ENCODE measurements around the gene TRAP1.
"Not testable (repeated sequence)": the region's sequence is repeated elsewhere in the genome, so short reads cannot be mapped to it uniquely, and the experiment has no call there.

TRAP1 gene

GRCh38 chr16:3673676-3674377 lies 43.5 kb downstream of the TRAP1 start:
- no peak for DNase-seq (ENCODE audit: low read depth in 3 of 3)

GRCh38 chr16:3673201-3673600 lies 44.1 kb downstream of the TRAP1 start:
- DNase-seq (ENCODE audit: low read depth in 3 of 3), result no peak

- no peak for DNase-seq (ENCODE audit: low read depth in 3 of 3)
Measured at GRCh38 chr16:3672571-3673041, 44.7 kb downstream of the TRAP1 start.

GRCh38 chr16:3671424-3671823 lies 45.9 kb downstream of the TRAP1 start:
- no peak for DNase-seq (ENCODE audit: low read depth in 3 of 3)

- no peak for DNase-seq (ENCODE audit: low read depth in 3 of 3)
Measured at GRCh38 chr16:3670711-3671110, 46.6 kb downstream of the TRAP1 start.

- DNase-seq (ENCODE audit: low read depth in 3 of 3), result no peak
Measured at GRCh38 chr16:3669082-3669481, 48.2 kb downstream of the TRAP1 start.

- no peak for DNase-seq (ENCODE audit: low read depth in 3 of 3)
Measured at GRCh38 chr16:3668626-3669025, 48.7 kb downstream of the TRAP1 start.

GRCh38 chr16:3665508-3665907 lies 51.8 kb downstream of the TRAP1 start:
- DNase-seq (ENCODE audit: low read depth in 3 of 3), result no peak

- no peak for DNase-seq (ENCODE audit: low read depth in 3 of 3)
Measured at GRCh38 chr16:3664187-3664896, 53.0 kb downstream of the TRAP1 start.

GRCh38 chr16:3662601-3663000 lies 54.7 kb downstream of the TRAP1 start:
- DNase-seq (ENCODE audit: low read depth in 3 of 3), result no peak

- no peak for DNase-seq (ENCODE audit: low read depth in 3 of 3)
Measured at GRCh38 chr16:3661922-3662321, 55.4 kb downstream of the TRAP1 start.

- no peak for DNase-seq (ENCODE audit: low read depth in 3 of 3)
Measured at GRCh38 chr16:3661311-3661710, 56.0 kb downstream of the TRAP1 start.

GRCh38 chr16:3659251-3659650 lies 58.1 kb downstream of the TRAP1 start:
- no peak for DNase-seq (ENCODE audit: low read depth in 3 of 3)

GRCh38 chr16:3656491-3657468 lies 60.5 kb downstream of the TRAP1 start:
- DNase-seq (ENCODE audit: low read depth in 3 of 3), result peak in 1 of 3 donors; percentile 49

- DNase-seq (ENCODE audit: low read depth in 3 of 3), result not testable (repeated sequence)
Measured at GRCh38 chr16:3656160-3656490, 61.2 kb downstream of the TRAP1 start.

- no peak for DNase-seq (ENCODE audit: low read depth in 3 of 3)
Measured at GRCh38 chr16:3655396-3656159, 61.7 kb downstream of the TRAP1 start.

GRCh38 chr16:3655030-3655395 lies 62.3 kb downstream of the TRAP1 start:
- DNase-seq (ENCODE audit: low read depth in 3 of 3), result no peak

GRCh38 chr16:3654249-3654991 lies 62.9 kb downstream of the TRAP1 start, which contains the start of gene DNASE1:
TSS of gene DNASE1 (plus strand) at chr16:3654691. CDS start at chr16:3655374, 683 bp downstream.
- DNase-seq (ENCODE audit: low read depth in 3 of 3), result peak; percentile 18 to 49 (median 22)

- no peak for DNase-seq (ENCODE audit: low read depth in 3 of 3)
Measured at GRCh38 chr16:3652373-3653195, 64.7 kb downstream of the TRAP1 start.
